Adrenal gland (tissue), 5 donors: ENCODE data around the gene FMN1.

Experiments used
- CTCF ChIP-seq, 6 experiments: fragments of 450-650 bp in 4 of 6; fragments of 200-600 bp in 2 of 6; sonication (generic) in 1 of 6; IDR thresholded peaks; 1 replicate in 5 of 6; 2 replicates in 1 of 6; pipeline versions ENCODE4 v1.5.1 to v1.8.0; 2016 to 2021; ENCODE audit warnings: antibody characterized with exemption in 6 of 6, mild to moderate bottlenecking in 2 of 6, moderate library complexity in 1 of 6
- POLR2A ChIP-seq, 2 donors: fragments of 450-650 bp; IDR thresholded peaks; one replicate each; pipeline ENCODE4 v1.6.1; 2017; ENCODE audit warnings: antibody characterized with exemption in 2 of 2, mild to moderate bottlenecking in 2 of 2, moderate library complexity in 1 of 2
- donor health status: DM: no; HTN: no; CAD: no.

- no peak for TF ChIP-seq POLR2A (IDR thresholded peaks at IDR 0.05)
- peak in 3 of 6 experiments; percentile 17 to 27 (median 20) for TF ChIP-seq CTCF (IDR thresholded peaks at IDR 0.05)
Measured at GRCh38 chr15:32956006-32956405, 238.5 kb downstream of the FMN1 start.
